ENCODE measurements around the gene SMLR1.

The SMLR1 gene

GRCh38 chr6:130873746-130874145, 46.5 kb downstream of the SMLR1 start:
- H3K4me3 ChIP-seq (ENCODE audit: low read depth, low read length), result no peak overlapping the region
- no peak for TF ChIP-seq CTCF (IDR thresholded peaks at IDR 0.05; ENCODE audit: borderline replicate concordance, insufficient read depth, low read depth, low read length)

- no peak overlapping the region for H3K4me3 ChIP-seq (ENCODE audit: low read depth, low read length)
- no peak for TF ChIP-seq CTCF (IDR thresholded peaks at IDR 0.05; ENCODE audit: borderline replicate concordance, insufficient read depth, low read depth, low read length)
Observed at GRCh38 chr6:130879826-130880225, 52.6 kb downstream of the SMLR1 start.

- no peak for TF ChIP-seq CTCF (IDR thresholded peaks at IDR 0.05; ENCODE audit: borderline replicate concordance, insufficient read depth, low read depth, low read length)
- no peak overlapping the region for H3K4me3 ChIP-seq (ENCODE audit: low read depth, low read length)
Observed at GRCh38 chr6:130882370-130882769, 55.2 kb downstream of the SMLR1 start.

- TF ChIP-seq CTCF (IDR thresholded peaks at IDR 0.05; ENCODE audit: borderline replicate concordance, insufficient read depth, low read depth, low read length), result peak; percentile 56; the same call in 1 of the 2 replicates
Observed at GRCh38 chr6:130885392-130886192, 58.4 kb downstream of the SMLR1 start.

More at GRCh38 chr6:130885392-130886192, 58.4 kb downstream of the SMLR1 start:
- no peak overlapping the region for H3K4me3 ChIP-seq (ENCODE audit: low read depth, low read length)

Data from GM12875 (cell line).